ENCODE results near the gene ANXA2R.

ANXA2R gene

DNA sequence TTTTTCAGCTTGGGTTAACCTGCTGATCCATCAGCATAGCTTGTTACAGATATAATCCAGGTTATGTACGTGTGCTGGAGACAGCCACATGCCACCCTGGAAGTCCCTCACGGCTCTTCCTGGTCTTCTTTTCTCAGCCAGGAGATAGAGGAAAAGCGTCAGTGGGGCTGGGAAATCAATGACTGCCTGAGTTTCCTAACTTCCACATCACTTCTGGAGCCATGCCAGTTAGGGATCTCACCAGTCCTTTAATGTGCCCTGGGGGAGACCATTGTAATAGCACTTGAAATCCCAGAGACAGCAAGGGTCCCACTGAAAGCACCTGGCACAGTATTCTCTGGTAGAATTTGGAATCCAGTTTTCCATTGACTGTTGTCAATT lies 29.2 kb downstream of the ANXA2R start:
- peaks cover 14% of the 10 kb centered on the region for H3K27me3 ChIP-seq (ENCODE audit: low read depth, low read length)
- H3K4me3 ChIP-seq (ENCODE audit: low read length): peak overlapping the region; percentile 86
- peak overlapping the region; percentile 82 for H3K4me2 ChIP-seq (ENCODE audit: low read length)
- H3K79me2 ChIP-seq (ENCODE audit: low read length): no peaks in the 10 kb centered on the region
- H2AFZ ChIP-seq (ENCODE audit: low read depth, low read length): no peak overlapping the region
- H4K20me1 ChIP-seq (ENCODE audit: insufficient read depth, low read length): no peaks in the 10 kb centered on the region
- no peak overlapping the region for H3K27ac ChIP-seq (ENCODE audit: low read length)
- no peak overlapping the region for H3K9ac ChIP-seq (ENCODE audit: low read length)
- H3K4me1 ChIP-seq (ENCODE audit: low read length): peaks cover 19% of the 10 kb centered on the region
- H3K36me3 ChIP-seq (replicated peaks; ENCODE audit: low read depth, low read length): no peaks in the 10 kb centered on the region
- TF ChIP-seq EZH2phosphoT487 (IDR thresholded peaks at IDR 0.05; ENCODE audit: low read depth): no peak
- no peaks in the 10 kb centered on the region for H3K9me3 ChIP-seq (ENCODE audit: insufficient read depth, low read length)

GRCh38 chr5:43008363-43009153 lies 31.6 kb downstream of the ANXA2R start:
- peaks cover 8% of the 10 kb centered on the region for H3K27me3 ChIP-seq (ENCODE audit: low read depth, low read length)
- H3K36me3 ChIP-seq (replicated peaks; ENCODE audit: low read depth, low read length): no peaks in the 10 kb centered on the region
- peak overlapping the region; percentile 69 for H3K27ac ChIP-seq (ENCODE audit: low read length)
- peak overlapping the region; percentile 86 for H3K4me3 ChIP-seq (ENCODE audit: low read length)
- peak overlapping the region; percentile 82 for H3K4me2 ChIP-seq (ENCODE audit: low read length)
- H3K4me1 ChIP-seq (ENCODE audit: low read length): peaks cover 19% of the 10 kb centered on the region
- TF ChIP-seq EZH2phosphoT487 (IDR thresholded peaks at IDR 0.05; ENCODE audit: low read depth): no peak
- TF ChIP-seq, protein P1, sequence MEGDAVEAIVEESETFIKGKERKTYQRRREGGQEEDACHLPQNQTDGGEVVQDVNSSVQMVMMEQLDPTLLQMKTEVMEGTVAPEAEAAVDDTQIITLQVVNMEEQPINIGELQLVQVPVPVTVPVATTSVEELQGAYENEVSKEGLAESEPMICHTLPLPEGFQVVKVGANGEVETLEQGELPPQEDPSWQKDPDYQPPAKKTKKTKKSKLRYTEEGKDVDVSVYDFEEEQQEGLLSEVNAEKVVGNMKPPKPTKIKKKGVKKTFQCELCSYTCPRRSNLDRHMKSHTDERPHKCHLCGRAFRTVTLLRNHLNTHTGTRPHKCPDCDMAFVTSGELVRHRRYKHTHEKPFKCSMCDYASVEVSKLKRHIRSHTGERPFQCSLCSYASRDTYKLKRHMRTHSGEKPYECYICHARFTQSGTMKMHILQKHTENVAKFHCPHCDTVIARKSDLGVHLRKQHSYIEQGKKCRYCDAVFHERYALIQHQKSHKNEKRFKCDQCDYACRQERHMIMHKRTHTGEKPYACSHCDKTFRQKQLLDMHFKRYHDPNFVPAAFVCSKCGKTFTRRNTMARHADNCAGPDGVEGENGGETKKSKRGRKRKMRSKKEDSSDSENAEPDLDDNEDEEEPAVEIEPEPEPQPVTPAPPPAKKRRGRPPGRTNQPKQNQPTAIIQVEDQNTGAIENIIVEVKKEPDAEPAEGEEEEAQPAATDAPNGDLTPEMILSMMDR (IDR thresholded peaks at IDR 0.05; ENCODE audit: low read depth, low read length): no peak; the same call in 1 of the 2 replicates
- peak overlapping the region; percentile 75 for H3K9ac ChIP-seq (ENCODE audit: low read length)
- no peaks in the 10 kb centered on the region for H3K79me2 ChIP-seq (ENCODE audit: low read length)
- H4K20me1 ChIP-seq (ENCODE audit: insufficient read depth, low read length): no peaks in the 10 kb centered on the region
- peak overlapping the region; percentile 96 for H2AFZ ChIP-seq (ENCODE audit: low read depth, low read length)
- no peaks in the 10 kb centered on the region for H3K9me3 ChIP-seq (ENCODE audit: insufficient read depth, low read length)

DNA sequence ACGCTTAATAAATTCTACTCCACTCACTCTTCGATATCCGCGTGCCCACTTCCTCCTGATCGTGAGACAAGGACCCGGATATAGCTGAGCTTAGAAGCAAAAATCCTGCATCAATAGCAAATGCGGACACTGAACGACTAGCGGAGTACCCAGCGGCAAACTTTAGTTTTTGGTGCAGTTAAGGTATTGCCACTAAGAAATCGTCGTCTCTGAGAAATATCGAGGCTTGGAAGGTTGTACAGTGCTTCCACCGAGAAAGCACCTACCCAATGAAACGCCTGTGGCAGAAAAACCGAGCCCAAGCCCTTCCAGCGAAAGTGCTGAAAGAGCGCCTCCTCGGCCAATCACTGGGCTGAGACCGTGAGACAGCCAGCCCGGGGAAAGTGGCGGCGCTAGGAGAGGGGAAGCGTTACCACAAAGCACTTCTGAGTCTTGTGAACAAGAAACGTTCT lies 32.2 kb downstream of the ANXA2R start:
- no peaks in the 10 kb centered on the region for H3K9me3 ChIP-seq (ENCODE audit: insufficient read depth, low read length)
- no peaks in the 10 kb centered on the region for H3K36me3 ChIP-seq (replicated peaks; ENCODE audit: low read depth, low read length)
- H3K4me3 ChIP-seq (ENCODE audit: low read length): peak overlapping the region; percentile 86
- peak overlapping the region; percentile 69 for H3K27ac ChIP-seq (ENCODE audit: low read length)
- H3K9ac ChIP-seq (ENCODE audit: low read length): peak overlapping the region; percentile 75
- peak overlapping the region; percentile 82 for H3K4me2 ChIP-seq (ENCODE audit: low read length)
- peaks cover 19% of the 10 kb centered on the region for H3K4me1 ChIP-seq (ENCODE audit: low read length)
- TF ChIP-seq, protein P1 (IDR thresholded peaks at IDR 0.05; ENCODE audit: low read depth, low read length): no peak; the same call in 1 of the 2 replicates
- TF ChIP-seq EZH2phosphoT487 (IDR thresholded peaks at IDR 0.05; ENCODE audit: low read depth): no peak
- H3K79me2 ChIP-seq (ENCODE audit: low read length): no peaks in the 10 kb centered on the region
- no peaks in the 10 kb centered on the region for H4K20me1 ChIP-seq (ENCODE audit: insufficient read depth, low read length)
- H3K27me3 ChIP-seq (ENCODE audit: low read depth, low read length): peaks cover 8% of the 10 kb centered on the region
- H2AFZ ChIP-seq (ENCODE audit: low read depth, low read length): peak overlapping the region; percentile 96

GRCh38 chr5:43007246-43007910 lies 32.7 kb downstream of the ANXA2R start:
- Histone ChIP-seq H3K4me3 (ENCODE audit: low read length) (peak overlapping the region; percentile 86), H3K79me2 (ENCODE audit: low read length) (no peaks in the 10 kb centered on the region), H3K27ac (ENCODE audit: low read length) (peak overlapping the region; percentile 69), H3K4me1 (ENCODE audit: low read length) (peaks cover 19% of the 10 kb centered on the region), H2AFZ (ENCODE audit: low read depth, low read length) (peak overlapping the region; percentile 96), H3K9me3 (ENCODE audit: insufficient read depth, low read length) (no peaks in the 10 kb centered on the region), H4K20me1 (ENCODE audit: insufficient read depth, low read length) (no peaks in the 10 kb centered on the region), H3K27me3 (ENCODE audit: low read depth, low read length) (peaks cover 8% of the 10 kb centered on the region), H3K9ac (ENCODE audit: low read length) (peak overlapping the region; percentile 75), H3K4me2 (ENCODE audit: low read length) (peak overlapping the region; percentile 82), H3K36me3 (replicated peaks; ENCODE audit: low read depth, low read length) (no peaks in the 10 kb centered on the region)
- TF ChIP-seq, protein P1 (IDR thresholded peaks at IDR 0.05; ENCODE audit: low read depth, low read length): no peak
- TF ChIP-seq EZH2phosphoT487 (IDR thresholded peaks at IDR 0.05; ENCODE audit: low read depth): no peak

Measured in OCI-LY3 (cell line).